ENCODE measurements around the gene TTPAL. TPM values are rescaled to one million over a fixed set of nuclear protein-coding genes. Genes with fewer than 3 reads are reported as not detected.

The TTPAL gene
- total and polyA plus RNA-seq, 9 of the 15 experiments (the other 6 are each of a cell fraction or from before 2014, with no cell fraction given), result 1.1 to 7.0 (median 2.6) TPM

- Histone ChIP-seq H3K9me3 (replicated peaks; ENCODE audit: control insufficient read depth, insufficient read depth, low read depth, low read length) (no peaks in the 10 kb centered on the region), H2AFZ (ENCODE audit: low read depth, low read length) (no peak overlapping the region), H3K36me3 (ENCODE audit: control insufficient read depth, insufficient read depth, low read length) (no peaks in the 10 kb centered on the region), H4K20me1 (replicated peaks; ENCODE audit: control insufficient read depth, insufficient read depth, low read length) (no peaks in the 10 kb centered on the region), H3K4me3 (no peak overlapping the region), H3K4me2 (ENCODE audit: insufficient read depth, low read length) (no peak overlapping the region), H3K9ac (ENCODE audit: insufficient read depth in 1 of 2, low read depth in 2 of 2, low read length in 2 of 2) (no peak overlapping the region), H3K79me2 (ENCODE audit: control insufficient read depth, insufficient read depth, low read length) (no peaks in the 10 kb centered on the region), H3K27me3 (ENCODE audit: control insufficient read depth in 2 of 2, insufficient read depth in 2 of 2, low read length in 2 of 2) (peaks cover 19 to 48% of the 10 kb centered on the region in 2 experiments), H3K27ac (ENCODE audit: extremely low read depth, low read depth, low read length) (no peak overlapping the region), H3K4me1 (replicated peaks in 1 of 2; ENCODE audit: control insufficient read depth in 2 of 2, insufficient read depth in 2 of 2, low read length in 2 of 2) (no peaks in the 10 kb centered on the region), H3K9me1 (ENCODE audit: control insufficient read depth, insufficient read depth, low read length) (no peaks in the 10 kb centered on the region)
- 0% methylated on average over 5 of the region's 5 CpGs for WGBS (ENCODE audit: insufficient coverage, low coverage, missing lambda C conversion rate)
- DNase-seq (ENCODE audit: extremely low read depth in 1 of 4, low spot score in 3 of 4) (no peak), ATAC-seq (no peak), FAIRE-seq (no peak)
- no TSS peak for BruUV-seq (replicated peaks)
- ChIA-PET POLR2A (no interaction called here), CTCF (ENCODE audit: low intra/inter-chr PET ratio) (interaction anchor here (6.2 kb wide), 1 partner anchor 75 kb away, joined by 54 read pairs; no protein-coding TSS in a partner anchor)
- intact Hi-C loops (cut with micrococcal nuclease) (loop anchor here (10.0 kb wide), 1 partner anchor 349 kb away; no protein-coding TSS in a partner anchor), in situ Hi-C loops (cut with MboI) (loop anchor here (5.0 to 10.0 kb wide), 2 partner anchors 76 to 249 kb away; partner anchors contain the start of gene OSER1)
- TF ChIP-seq ZFX (CRISPR knock-in tag; IDR thresholded peaks at IDR 0.05) (no peak), CSDE1 (IDR thresholded peaks at IDR 0.05) (no peak), ZNF224 (CRISPR knock-in tag; IDR thresholded peaks at IDR 0.05) (no peak), TSHZ1 (CRISPR knock-in tag; IDR thresholded peaks at IDR 0.05) (no peak), SRSF9 (IDR thresholded peaks at IDR 0.05; ENCODE audit: borderline replicate concordance, low read depth, low read length) (no peak), ZNF217 (CRISPR knock-in tag; IDR thresholded peaks at IDR 0.05) (no peak), REST (IDR thresholded peaks at IDR 0.05; ENCODE audit: borderline replicate concordance) (no peak), REST (CRISPR knock-in tag; IDR thresholded peaks at IDR 0.05; ENCODE audit: low read depth) (no peak), ZNF395 (CRISPR knock-in tag; IDR thresholded peaks at IDR 0.05) (no peak), SIX5 (IDR thresholded peaks at IDR 0.05; ENCODE audit: borderline replicate concordance in 1 of 2, insufficient read depth in 1 of 2, low read depth in 1 of 2, low read length in 2 of 2) (no peak)
These were observed 12.2 kb upstream of the TTPAL start for GRCh38 chr20:44463466-44463865.

All from K562 (cell line).